Subcutaneous adipose tissue (tissue), 4 donors: Measurements from ENCODE around the gene NEK7. TPM values are rescaled to one million over a fixed set of nuclear protein-coding genes. Genes with fewer than 3 reads are reported as not detected.

Experiments
- CTCF ChIP-seq: fragments of 450-650 bp; IDR thresholded peaks from one replicate; pipeline ENCODE4 v1.5.1; 2016; ENCODE audit warnings: low read depth, mild to moderate bottlenecking, control low read depth, antibody characterized with exemption, moderate library complexity
- total RNA-seq, 4 donors: library from RNA; depleted of rRNA; stranded (reverse); fragments of >200 nt; gene quantifications; one replicate each; pipeline ENCODE4 v1.1.0, GENCODE V29; 2016

NEK7 gene
- total RNA-seq, 4 donors from 2014 or later: 112 to 246 (median 161) TPM

- no peak for TF ChIP-seq CTCF
These were observed 546 bp downstream of the NEK7 start for GRCh38 chr1:198157241-198157846.

GRCh38 chr1:198157847-198158725 is 1.3 kb downstream of the NEK7 start:
- no peak for TF ChIP-seq CTCF

- TF ChIP-seq CTCF: no peak
These were observed 2.2 kb downstream of the NEK7 start for GRCh38 chr1:198158735-198159589.

- TF ChIP-seq CTCF: no peak
These were observed 3.4 kb downstream of the NEK7 start for GRCh38 chr1:198160222-198160621.

GRCh38 chr1:198160946-198161614 is 4.3 kb downstream of the NEK7 start:
- TF ChIP-seq CTCF: no peak

GRCh38 chr1:198161718-198162090 is 4.9 kb downstream of the NEK7 start:
- no peak for TF ChIP-seq CTCF
